Measurements from ENCODE around the gene ZFYVE9.

Gene ZFYVE9

DNA sequence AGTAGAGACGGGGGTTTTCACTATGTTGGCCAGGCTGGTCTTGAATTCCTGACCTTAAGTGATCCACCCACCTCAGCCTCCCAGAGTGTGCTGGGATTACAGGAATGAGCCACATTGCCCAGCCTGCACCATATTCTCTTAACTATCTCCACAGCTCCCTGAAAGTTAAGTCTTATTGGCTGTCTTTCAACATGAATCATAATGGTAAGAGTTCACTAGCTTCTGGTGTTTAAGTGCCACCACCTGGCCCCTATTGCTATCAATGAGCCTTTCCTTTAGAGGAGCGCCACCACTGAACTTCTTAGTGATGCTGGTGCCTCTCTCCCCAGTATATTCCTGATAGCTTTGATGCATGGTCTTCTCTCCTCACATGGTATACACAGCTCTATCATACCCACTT lies 15.7 kb downstream of the ZFYVE9 start:
- CTCF ChIA-PET = no interaction called here
- no peak for DNase-seq (ENCODE audit: extremely low spot score)
- POLR2A ChIA-PET = no interaction called here
- TF ChIP-seq CTBP1 (IDR thresholded peaks at IDR 0.05; ENCODE audit: borderline replicate concordance) (no peak), LEF1 (IDR thresholded peaks at IDR 0.05; ENCODE audit: borderline replicate concordance) (no peak), NFRKB (IDR thresholded peaks at IDR 0.05) (no peak), TARDBP (IDR thresholded peaks at IDR 0.05) (no peak), SUZ12 (IDR thresholded peaks at IDR 0.05) (no peak), ELF4 (IDR thresholded peaks at IDR 0.05) (no peak), FOXM1 (IDR thresholded peaks at IDR 0.05; ENCODE audit: borderline replicate concordance) (no peak), HDGF (IDR thresholded peaks at IDR 0.05; ENCODE audit: borderline replicate concordance) (no peak), BHLHE40 (IDR thresholded peaks at IDR 0.05; ENCODE audit: borderline replicate concordance) (no peak)

GRCh38 chr1:52158218-52158617 lies 16.3 kb downstream of the ZFYVE9 start:
- ChIA-PET CTCF (no interaction called here), POLR2A (no interaction called here)
- TF ChIP-seq PKNOX1 (IDR thresholded peaks at IDR 0.05) = no peak
- TF ChIP-seq SP1 (IDR thresholded peaks at IDR 0.05) = no peak
- no peak for TF ChIP-seq HDGF (IDR thresholded peaks at IDR 0.05; ENCODE audit: borderline replicate concordance)
- TF ChIP-seq NFRKB (IDR thresholded peaks at IDR 0.05) = no peak
- TF ChIP-seq CTBP1 (IDR thresholded peaks at IDR 0.05; ENCODE audit: borderline replicate concordance) = no peak
- no peak for TF ChIP-seq LEF1 (IDR thresholded peaks at IDR 0.05; ENCODE audit: borderline replicate concordance)
- TF ChIP-seq SUZ12 (IDR thresholded peaks at IDR 0.05) = no peak
- no peak for TF ChIP-seq ARNT (IDR thresholded peaks at IDR 0.05)
- no peak for TF ChIP-seq ELF4 (IDR thresholded peaks at IDR 0.05)
- no peak for TF ChIP-seq FOXM1 (IDR thresholded peaks at IDR 0.05; ENCODE audit: borderline replicate concordance)
- no peak for TF ChIP-seq ZNF384 (IDR thresholded peaks at IDR 0.05)
- TF ChIP-seq TARDBP (IDR thresholded peaks at IDR 0.05) = no peak
- no peak for TF ChIP-seq L3MBTL2 (conservative IDR thresholded peaks at IDR 0.05)
- no peak for TF ChIP-seq FOXA1 (IDR thresholded peaks at IDR 0.05)
- TF ChIP-seq FOXK2 (IDR thresholded peaks at IDR 0.05) = no peak
- TF ChIP-seq BHLHE40 (IDR thresholded peaks at IDR 0.05; ENCODE audit: borderline replicate concordance) = no peak
- DNase-seq (ENCODE audit: extremely low spot score) = no peak

DNA sequence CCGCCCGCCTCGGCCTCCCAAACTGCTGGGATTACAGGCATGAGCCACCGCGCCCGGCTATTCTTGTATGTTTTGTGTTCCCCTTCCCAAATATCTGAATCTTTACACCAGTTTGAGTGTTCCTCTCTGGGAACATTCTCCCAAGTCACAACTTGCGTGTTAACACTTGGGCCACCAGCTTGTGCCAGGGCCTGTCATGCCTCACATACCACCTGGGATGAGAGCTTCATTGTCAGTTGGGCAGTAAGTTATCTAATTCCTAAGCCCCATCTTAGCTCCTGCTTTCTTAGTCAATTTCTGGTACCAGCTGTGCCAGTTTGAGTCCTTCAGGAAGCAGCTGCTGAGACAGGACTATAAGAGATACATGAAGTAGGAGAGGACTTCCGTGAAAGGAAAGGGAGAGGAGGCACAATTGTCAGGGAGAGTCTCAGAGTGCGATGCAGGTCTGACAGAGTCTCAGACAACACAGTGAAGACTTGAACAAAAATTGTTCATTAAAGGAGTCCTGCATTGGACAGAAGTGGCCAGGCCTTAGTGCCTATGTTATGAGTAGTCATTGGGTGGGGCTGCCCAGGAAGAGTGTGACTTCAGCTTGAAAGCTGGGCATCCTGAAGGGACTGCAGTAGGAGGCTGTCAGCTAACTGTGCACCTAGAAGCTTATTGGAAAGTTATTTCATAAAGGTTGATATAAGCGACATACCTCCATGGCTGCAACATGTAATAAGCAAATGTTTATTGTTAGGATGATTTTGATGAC lies 17.3 kb downstream of the ZFYVE9 start:
- ChIA-PET CTCF (interaction anchor here (0.6 to 0.7 kb wide), 2 partner anchors 18 to 29 kb away, joined by 3 read pairs; no protein-coding TSS in a partner anchor), POLR2A (interaction anchor here (0.9 kb wide), 1 partner anchor 16 kb away, joined by 3 read pairs; no protein-coding TSS in a partner anchor)
- TF ChIP-seq SUZ12 (IDR thresholded peaks at IDR 0.05) = no peak
- no peak for TF ChIP-seq CTBP1 (IDR thresholded peaks at IDR 0.05; ENCODE audit: borderline replicate concordance)
- no peak for TF ChIP-seq HDGF (IDR thresholded peaks at IDR 0.05; ENCODE audit: borderline replicate concordance)
- TF ChIP-seq PKNOX1 (IDR thresholded peaks at IDR 0.05) = no peak
- no peak for TF ChIP-seq SP1 (IDR thresholded peaks at IDR 0.05)
- TF ChIP-seq LEF1 (IDR thresholded peaks at IDR 0.05; ENCODE audit: borderline replicate concordance) = no peak
- no peak for TF ChIP-seq FOXK2 (IDR thresholded peaks at IDR 0.05)
- no peak for TF ChIP-seq ZNF384 (IDR thresholded peaks at IDR 0.05)
- TF ChIP-seq ELF4 (IDR thresholded peaks at IDR 0.05) = no peak
- no peak for TF ChIP-seq L3MBTL2 (conservative IDR thresholded peaks at IDR 0.05)
- no peak for TF ChIP-seq NFRKB (IDR thresholded peaks at IDR 0.05)
- TF ChIP-seq FOXM1 (IDR thresholded peaks at IDR 0.05; ENCODE audit: borderline replicate concordance) = no peak
- no peak for TF ChIP-seq TARDBP (IDR thresholded peaks at IDR 0.05)
- TF ChIP-seq FOXA1 (IDR thresholded peaks at IDR 0.05) = no peak
- no peak for TF ChIP-seq ARNT (IDR thresholded peaks at IDR 0.05)
- no peak for DNase-seq (ENCODE audit: extremely low spot score)

GRCh38 chr1:52162947-52163346 lies 21.1 kb downstream of the ZFYVE9 start:
- no peak for TF ChIP-seq L3MBTL2 (conservative IDR thresholded peaks at IDR 0.05)
- no peak for TF ChIP-seq BHLHE40 (IDR thresholded peaks at IDR 0.05; ENCODE audit: borderline replicate concordance)
- ChIA-PET POLR2A (no interaction called here), CTCF (no interaction called here)
- DNase-seq (ENCODE audit: extremely low spot score) = no peak

DNA sequence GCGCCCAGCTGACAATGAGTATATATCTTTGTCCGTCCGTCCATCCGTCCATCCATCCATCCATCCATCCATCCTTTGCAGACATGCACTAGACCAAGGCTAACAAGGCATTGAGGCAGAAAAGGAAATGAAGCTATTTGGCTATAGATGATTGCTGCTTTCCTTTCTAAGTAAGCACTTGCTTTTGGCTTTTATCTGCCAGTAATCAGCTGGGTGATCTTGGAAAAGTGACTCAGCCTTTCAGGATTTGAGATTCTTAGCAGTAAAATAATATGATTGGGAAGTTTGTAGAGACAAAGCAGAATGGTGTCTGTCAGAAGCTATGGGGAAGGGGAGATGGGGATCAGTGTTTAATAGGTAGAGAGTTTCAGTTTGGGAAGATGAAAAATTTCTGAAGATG lies 22.7 kb downstream of the ZFYVE9 start:
- ChIA-PET CTCF (no interaction called here), POLR2A (no interaction called here)
- DNase-seq (ENCODE audit: extremely low spot score) = no peak
- no peak for TF ChIP-seq LEF1 (IDR thresholded peaks at IDR 0.05; ENCODE audit: borderline replicate concordance)
- TF ChIP-seq ELF4 (IDR thresholded peaks at IDR 0.05) = no peak
- TF ChIP-seq CTBP1 (IDR thresholded peaks at IDR 0.05; ENCODE audit: borderline replicate concordance) = no peak
- TF ChIP-seq ARNT (IDR thresholded peaks at IDR 0.05) = no peak
- TF ChIP-seq FOXM1 (IDR thresholded peaks at IDR 0.05; ENCODE audit: borderline replicate concordance) = no peak
- no peak for TF ChIP-seq FOXA1 (IDR thresholded peaks at IDR 0.05)
- no peak for TF ChIP-seq L3MBTL2 (conservative IDR thresholded peaks at IDR 0.05)
- TF ChIP-seq TARDBP (IDR thresholded peaks at IDR 0.05) = no peak
- TF ChIP-seq NFRKB (IDR thresholded peaks at IDR 0.05) = no peak

DNA sequence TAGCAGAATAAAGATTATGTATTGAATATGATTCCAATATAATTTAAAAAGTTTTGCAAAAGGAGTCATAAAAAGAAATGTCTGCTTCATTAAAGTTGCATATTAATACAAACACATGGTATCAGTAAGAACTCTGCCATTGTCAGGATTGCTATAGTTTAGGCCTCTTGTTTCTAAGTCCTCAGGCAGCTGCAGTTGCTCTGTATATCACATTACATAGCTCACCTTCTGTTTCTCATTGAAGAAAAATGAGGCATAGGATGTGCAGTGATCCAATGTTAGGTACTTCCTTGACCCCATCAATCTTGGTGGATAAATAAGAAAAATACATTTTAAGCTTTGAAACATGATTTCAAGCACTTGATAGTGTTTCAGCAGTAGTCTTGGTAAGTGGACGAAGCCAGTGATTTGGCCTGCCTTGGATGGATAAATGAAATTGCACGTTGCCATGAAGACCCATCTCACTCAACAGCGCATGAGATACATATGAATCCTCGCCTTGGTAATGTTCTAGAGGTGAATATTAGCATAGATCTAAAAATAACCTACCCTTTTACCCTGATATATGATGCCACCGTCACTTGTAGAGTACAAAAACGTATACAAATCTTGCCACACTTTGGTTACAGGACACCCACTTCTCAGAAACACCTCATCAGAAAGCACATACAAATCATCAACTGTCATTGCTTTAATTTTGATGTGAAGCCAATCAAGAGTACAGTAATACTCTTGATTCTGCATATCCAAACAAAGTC lies 25.3 kb downstream of the ZFYVE9 start:
- TF ChIP-seq ELF4 (IDR thresholded peaks at IDR 0.05) (no peak), SP1 (IDR thresholded peaks at IDR 0.05) (no peak), TARDBP (IDR thresholded peaks at IDR 0.05) (no peak), CTBP1 (IDR thresholded peaks at IDR 0.05; ENCODE audit: borderline replicate concordance) (no peak), LEF1 (IDR thresholded peaks at IDR 0.05; ENCODE audit: borderline replicate concordance) (no peak)
- CTCF ChIA-PET = interaction anchor here (0.9 kb wide), 1 partner anchor 20 kb away, joined by 4 read pairs; no protein-coding TSS in a partner anchor
- POLR2A ChIA-PET = interaction anchor here (1.6 kb wide), 1 partner anchor 24 kb away, joined by 3 read pairs; no protein-coding TSS in a partner anchor
- DNase-seq (ENCODE audit: extremely low spot score) = no peak
